ENCODE data around the gene PDE11A.

PDE11A gene

GRCh38 chr2:177921726-177922125 is 150.9 kb downstream of the PDE11A start:
- DNase-seq: no peak

- no peak for DNase-seq
These were observed 155.4 kb downstream of the PDE11A start for GRCh38 chr2:177917169-177917568.

GRCh38 chr2:177916342-177916741 is 156.2 kb downstream of the PDE11A start:
- DNase-seq: no peak

- DNase-seq: no peak
These were observed 158.3 kb downstream of the PDE11A start for GRCh38 chr2:177914247-177914646.

DNA sequence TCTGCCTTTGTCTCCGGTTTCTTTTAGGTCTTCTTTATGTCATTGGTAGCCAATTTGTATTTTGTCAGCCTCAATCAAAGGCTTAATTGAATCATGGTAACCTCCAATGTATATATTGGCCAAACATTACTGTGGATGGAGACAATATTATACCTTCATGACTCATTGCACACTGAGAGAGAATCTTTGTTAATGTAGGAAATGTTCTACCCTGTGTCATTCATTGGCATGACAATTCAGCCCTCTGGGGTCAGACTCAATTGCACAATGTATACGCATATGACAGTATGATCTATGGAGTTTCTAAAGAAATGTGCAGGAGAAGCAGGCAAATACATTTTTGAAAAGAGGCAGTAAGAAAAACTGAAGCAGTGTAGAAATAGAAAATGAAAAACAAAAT is 162.6 kb downstream of the PDE11A start:
- DNase-seq: no peak

- DNase-seq: no peak
These were observed 163.8 kb downstream of the PDE11A start for GRCh38 chr2:177908824-177909223.

GRCh38 chr2:177908182-177908581 is 164.4 kb downstream of the PDE11A start:
- peak; percentile 62 for DNase-seq

- DNase-seq: peak; percentile 69
These were observed 166.4 kb downstream of the PDE11A start for GRCh38 chr2:177906041-177906718.

DNA sequence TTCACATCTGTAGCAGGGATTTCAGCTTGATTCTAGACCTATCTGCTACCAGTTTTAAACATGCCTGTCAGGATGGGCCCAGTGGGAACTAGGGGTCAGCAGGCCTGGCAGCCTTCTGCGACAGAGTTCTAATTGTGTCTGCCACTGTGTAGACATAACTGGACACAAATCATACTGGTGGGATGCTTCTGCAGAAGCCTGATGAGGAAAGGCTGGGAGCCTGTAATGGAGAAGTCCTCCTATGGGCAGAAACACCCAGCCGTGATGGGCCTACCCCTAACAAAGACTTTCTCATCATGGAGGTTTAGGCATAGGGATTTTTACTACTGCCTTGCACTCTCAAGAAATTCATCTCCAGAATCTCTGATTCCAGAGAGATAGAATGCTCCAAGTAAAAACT is 166.9 kb downstream of the PDE11A start:
- no peak for DNase-seq

DNA sequence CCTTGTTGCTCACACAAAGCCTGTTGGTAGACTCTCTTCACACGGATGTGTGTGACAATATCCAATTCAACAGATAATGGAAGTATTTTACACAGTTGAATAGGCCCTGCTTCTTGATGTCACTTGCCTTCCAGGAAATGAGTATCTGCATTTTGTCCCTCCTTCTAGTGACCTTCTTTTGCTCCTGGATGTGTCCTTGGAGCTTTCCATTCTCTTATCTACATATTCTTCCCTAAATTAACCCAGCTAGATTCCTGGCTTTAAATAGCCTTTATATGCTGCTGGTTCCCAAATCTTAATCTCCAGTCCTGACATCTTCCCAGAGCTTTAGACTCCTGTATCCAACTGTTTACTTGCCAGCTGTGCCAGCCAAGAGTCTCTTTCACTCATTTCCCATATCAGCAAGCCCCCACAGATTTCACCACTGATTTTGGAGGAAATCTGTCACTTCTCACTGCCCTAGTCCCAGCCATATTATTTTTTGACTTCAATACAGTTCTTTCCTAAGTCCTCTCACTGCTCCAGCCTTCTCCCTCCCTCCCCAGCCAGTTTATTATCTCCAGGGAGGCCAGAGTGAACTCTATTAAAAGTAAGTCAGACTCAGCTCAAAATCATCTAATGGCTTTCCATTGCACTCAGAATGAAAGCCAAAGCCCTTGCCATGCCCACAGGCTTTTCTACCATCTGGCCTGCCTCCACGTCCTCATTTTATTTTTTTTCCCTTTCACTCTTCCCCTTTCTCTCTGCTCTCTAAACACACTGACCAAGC is 170.0 kb downstream of the PDE11A start:
- DNase-seq: no peak

- DNase-seq: no peak
These were observed 172.5 kb downstream of the PDE11A start for GRCh38 chr2:177900082-177900481.

GRCh38 chr2:177897278-177897677 is 175.3 kb downstream of the PDE11A start:
- no peak for DNase-seq

- DNase-seq: no peak
These were observed 176.0 kb downstream of the PDE11A start for GRCh38 chr2:177896587-177896986.

- no peak for DNase-seq
These were observed 178.0 kb downstream of the PDE11A start for GRCh38 chr2:177894546-177894945.

- DNase-seq: peak; percentile 30
These were observed 178.7 kb downstream of the PDE11A start for GRCh38 chr2:177893880-177894279.

GRCh38 chr2:177891533-177891932 is 181.0 kb downstream of the PDE11A start:
- no peak for DNase-seq

- no peak for DNase-seq
These were observed 182.6 kb downstream of the PDE11A start for GRCh38 chr2:177889818-177890460.

DNA sequence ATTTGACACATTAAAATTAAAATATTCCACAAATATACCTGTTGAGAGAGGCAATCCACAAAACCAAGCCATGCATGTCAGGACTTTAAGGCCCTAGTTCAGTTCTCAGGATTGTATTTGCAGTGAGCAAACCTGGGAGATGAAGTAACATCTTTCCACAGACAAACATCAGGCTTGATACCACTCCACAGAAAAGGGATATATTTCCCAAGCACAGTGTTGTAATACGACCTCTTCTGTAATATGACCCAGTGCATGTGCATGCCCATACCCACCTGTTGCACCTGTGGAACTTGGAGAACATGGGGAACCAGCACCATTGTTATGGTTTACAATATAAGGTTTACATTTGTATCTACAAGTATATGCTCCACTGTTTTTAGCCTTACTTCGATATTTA is 184.0 kb downstream of the PDE11A start:
- DNase-seq: no peak

- no peak for DNase-seq
These were observed 184.9 kb downstream of the PDE11A start for GRCh38 chr2:177887722-177888121.

GRCh38 chr2:177886824-177887223 is 185.8 kb downstream of the PDE11A start:
- no peak for DNase-seq

- DNase-seq: no peak
These were observed 186.6 kb downstream of the PDE11A start for GRCh38 chr2:177885828-177886466.

- no peak for DNase-seq
These were observed 189.4 kb downstream of the PDE11A start for GRCh38 chr2:177883177-177883576.

DNA sequence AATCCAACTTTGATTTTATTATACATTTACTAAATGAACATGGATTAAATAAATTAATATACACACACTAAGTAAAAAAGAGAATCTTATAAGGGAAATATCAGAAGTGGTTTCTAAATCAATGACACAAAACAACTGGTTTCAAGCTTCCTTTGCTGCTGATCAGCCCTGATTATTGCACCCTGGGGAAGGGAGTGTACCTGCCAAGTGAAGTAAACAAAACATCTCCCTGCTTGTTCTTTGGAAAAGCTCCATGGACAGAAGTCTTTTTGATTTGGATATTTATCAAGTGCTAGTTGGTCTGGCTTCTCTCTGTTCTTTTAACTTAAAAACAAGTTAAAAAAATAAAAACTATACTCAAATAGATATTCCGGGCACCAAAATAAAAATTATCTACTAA is 190.1 kb downstream of the PDE11A start:
- no peak for DNase-seq

DNA sequence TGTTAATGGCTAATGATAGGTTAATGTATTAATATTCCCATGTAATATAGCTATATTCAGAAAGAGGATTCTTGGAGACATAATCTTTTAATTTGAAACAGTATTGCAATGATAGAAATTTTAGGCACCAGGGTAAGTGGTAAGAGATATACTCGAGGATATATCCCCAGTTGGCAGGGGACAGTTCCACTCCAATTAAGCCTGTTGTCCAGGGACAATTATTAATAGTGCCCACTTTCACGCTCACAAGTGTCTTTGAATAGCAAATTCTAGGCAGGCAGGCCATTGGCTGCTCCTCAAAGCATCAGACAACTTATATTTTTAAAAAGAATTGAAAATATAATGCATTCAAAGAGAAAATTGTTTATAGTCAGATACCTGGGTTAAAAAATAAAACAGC is 190.7 kb downstream of the PDE11A start:
- no peak for DNase-seq

Measured in hematopoietic multipotent progenitor cell treated with erythropoietin and hydrocortisone succinate and interleukin-3 and kit ligand, for 6 days (in vitro differentiated cells).